ENCODE measurements around the gene LAMTOR5.
A peak's percentile ranks its signal among the peaks of the same experiment; 100 is the strongest.
"Not testable (repeated sequence)": the region's sequence is repeated elsewhere in the genome, so short reads cannot be mapped to it uniquely, and the experiment has no call there.

The LAMTOR5 gene

GRCh38 chr1:110412576-110412975, 5.1 kb upstream of the LAMTOR5 start:
- FAIRE-seq (no peak), DNase-seq (ENCODE audit: insufficient read length, low spot score) (peak; percentile 27)
- TF ChIP-seq CTCF (IDR thresholded peaks at IDR 0.05; ENCODE audit: insufficient read depth, missing control alignments): peak; percentile 76

GRCh38 chr1:110411173-110411735, 3.8 kb upstream of the LAMTOR5 start:
- DNase-seq (ENCODE audit: insufficient read length, low spot score): no peak
- no peak for FAIRE-seq
- no peak for TF ChIP-seq CTCF (IDR thresholded peaks at IDR 0.05; ENCODE audit: insufficient read depth, missing control alignments)

- no peak for TF ChIP-seq CTCF (IDR thresholded peaks at IDR 0.05; ENCODE audit: insufficient read depth, missing control alignments)
- FAIRE-seq (no peak), DNase-seq (ENCODE audit: insufficient read length, low spot score) (no peak)
These were observed 1.8 kb upstream of the LAMTOR5 start for GRCh38 chr1:110409316-110409715.

- FAIRE-seq: no peak
- no peak for DNase-seq (ENCODE audit: insufficient read length, low spot score)
- TF ChIP-seq CTCF (IDR thresholded peaks at IDR 0.05; ENCODE audit: insufficient read depth, missing control alignments): no peak
These were observed 994 bp upstream of the LAMTOR5 start for GRCh38 chr1:110408488-110408887.

GRCh38 chr1:110406407-110406806, 1.1 kb downstream of the LAMTOR5 start:
- FAIRE-seq; DNase-seq (ENCODE audit: insufficient read length, low spot score): not testable (repeated sequence)

DNA sequence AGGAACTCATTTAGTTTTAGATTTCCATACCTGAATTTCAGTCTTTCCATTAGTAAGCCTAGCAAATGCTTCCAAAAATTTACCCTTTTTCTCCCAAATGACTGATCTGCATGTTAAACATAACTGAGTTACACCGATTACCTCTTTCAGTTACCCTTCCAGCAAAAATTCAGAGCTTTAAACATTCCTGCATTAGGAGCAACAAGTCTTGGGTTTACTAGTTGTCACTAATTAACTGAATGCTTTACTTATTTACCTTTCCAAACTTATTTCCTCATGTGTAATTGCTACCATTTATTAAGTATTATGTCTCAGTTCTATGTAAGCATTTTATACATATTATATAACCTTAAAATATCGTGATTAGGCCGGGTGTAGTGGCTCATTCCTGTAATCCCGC, 3.1 kb downstream of the LAMTOR5 start:
- TF ChIP-seq CTCF (IDR thresholded peaks at IDR 0.05; ENCODE audit: insufficient read depth, missing control alignments): no peak
- FAIRE-seq (no peak), DNase-seq (ENCODE audit: insufficient read length, low spot score) (no peak)

- FAIRE-seq (no peak), DNase-seq (ENCODE audit: insufficient read length, low spot score) (no peak)
- TF ChIP-seq CTCF (IDR thresholded peaks at IDR 0.05; ENCODE audit: insufficient read depth, missing control alignments): no peak
These were observed 3.7 kb downstream of the LAMTOR5 start for GRCh38 chr1:110403805-110404204.

GRCh38 chr1:110396259-110396958, 11.1 kb downstream of the LAMTOR5 start:
- not testable (repeated sequence) for FAIRE-seq; DNase-seq (ENCODE audit: insufficient read length, low spot score)

Measured in D721Med (cell line).